Posterior cingulate gyrus (tissue), 11 donors: ENCODE results near the gene NNT.
A peak's percentile ranks its signal among the peaks of the same experiment; 100 is the strongest.
"Not testable (repeated sequence)": the region's sequence is repeated elsewhere in the genome, so short reads cannot be mapped to it uniquely, and the experiment has no call there.

Source experiments
- DNase-seq, 10 donors: peaks; one replicate each; pipeline versions ENCODE4 v3.0.0 to v3.0.0-alpha.2; 2020 to 2021; ENCODE audit warnings: mixed read lengths in 3 of 10
- intact Hi-C: fragments of 100-400 bp; cut with DNase I; formaldehyde crosslinking; loops from one replicate; pipeline ENCODE4 v1.15.1; 2023

Gene NNT

GRCh38 chr5:43659075-43659474 lies 56.1 kb downstream of the NNT start:
- intact Hi-C loops, result no loop called here
- no peak for DNase-seq

GRCh38 chr5:43661102-43661501 lies 58.1 kb downstream of the NNT start:
- intact Hi-C loops, result no loop called here
- peak in 1 of 10 donors; percentile 24 for DNase-seq

- intact Hi-C loops, result no loop called here
Observed at GRCh38 chr5:43663916-43664315, 60.9 kb downstream of the NNT start.

DNA sequence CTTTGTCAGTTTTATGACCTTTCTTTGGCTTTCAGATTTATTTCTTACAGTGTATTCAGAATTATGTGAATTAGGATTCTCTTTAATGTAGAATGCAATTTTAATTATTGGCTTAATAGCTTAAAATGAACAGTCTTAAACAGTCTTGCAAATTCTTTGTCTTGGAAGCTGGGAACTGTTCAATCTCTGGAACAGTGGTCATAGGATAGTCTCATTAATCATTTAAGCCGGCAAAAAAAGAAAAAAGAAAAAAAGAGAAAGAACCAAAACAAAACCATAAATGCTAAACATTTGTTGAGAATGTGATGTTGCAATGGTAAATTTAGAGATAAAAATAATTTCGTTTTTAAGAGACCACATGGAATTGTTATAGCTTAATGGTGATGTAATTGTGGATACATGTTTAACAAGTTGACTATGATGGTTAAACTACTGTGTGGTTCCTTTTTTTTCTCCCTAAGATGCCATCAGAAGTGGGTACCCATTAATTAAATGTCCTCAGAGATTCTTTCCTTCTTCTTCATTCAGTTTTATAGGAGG lies 61.6 kb downstream of the NNT start:
- intact Hi-C loops, result no loop called here
- DNase-seq, result no peak

More at GRCh38 chr5:43663916-43664315, 60.9 kb downstream of the NNT start:
- no peak for DNase-seq

GRCh38 chr5:43665749-43666148 lies 62.8 kb downstream of the NNT start:
- DNase-seq, result peak in 1 of 10 donors; percentile 82
- intact Hi-C loops, result not testable (repeated sequence)

GRCh38 chr5:43666728-43667127 lies 63.7 kb downstream of the NNT start:
- intact Hi-C loops, result not testable (repeated sequence)
- DNase-seq, result peak in 1 of 10 donors; percentile 67

DNA sequence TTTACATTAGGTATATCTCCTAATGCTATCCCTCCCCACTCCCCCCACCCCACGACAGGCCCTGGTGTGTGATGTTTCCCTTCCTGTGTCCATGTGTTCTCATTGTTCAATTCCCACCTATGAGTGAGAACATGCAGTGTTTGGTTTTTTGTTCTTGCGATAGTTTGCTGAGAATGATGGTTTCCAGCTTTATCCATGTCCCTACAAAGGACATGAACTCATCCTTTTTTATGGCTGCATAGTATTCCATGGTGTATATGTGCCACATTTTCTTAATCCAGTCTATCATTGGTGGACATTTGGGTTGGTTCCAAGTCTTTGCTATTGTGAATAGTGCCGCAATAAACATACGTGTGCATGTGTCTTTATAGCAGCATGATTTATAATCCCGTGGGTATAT lies 64.4 kb downstream of the NNT start:
- intact Hi-C loops, DNase-seq: not testable (repeated sequence)

GRCh38 chr5:43674536-43674935 lies 71.6 kb downstream of the NNT start:
- intact Hi-C loops, result no loop called here
- no peak for DNase-seq

DNA sequence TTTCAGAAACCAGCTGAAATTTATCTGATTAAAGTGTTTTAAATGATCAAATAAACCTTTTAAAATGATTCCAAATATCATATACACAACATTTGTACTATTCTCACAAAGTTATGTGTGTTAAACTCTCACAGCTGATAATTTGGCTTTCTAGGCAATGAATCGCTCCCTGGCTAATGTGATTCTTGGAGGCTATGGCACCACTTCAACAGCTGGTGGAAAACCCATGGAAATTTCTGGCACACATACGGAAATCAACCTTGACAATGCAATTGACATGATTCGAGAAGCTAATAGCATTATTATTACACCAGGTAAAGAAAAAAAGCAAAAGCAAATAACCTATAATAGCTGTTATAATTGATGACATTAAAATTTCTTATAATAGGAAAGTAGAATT lies 72.4 kb downstream of the NNT start:
- no peak for DNase-seq
- intact Hi-C loops, result no loop called here

DNA sequence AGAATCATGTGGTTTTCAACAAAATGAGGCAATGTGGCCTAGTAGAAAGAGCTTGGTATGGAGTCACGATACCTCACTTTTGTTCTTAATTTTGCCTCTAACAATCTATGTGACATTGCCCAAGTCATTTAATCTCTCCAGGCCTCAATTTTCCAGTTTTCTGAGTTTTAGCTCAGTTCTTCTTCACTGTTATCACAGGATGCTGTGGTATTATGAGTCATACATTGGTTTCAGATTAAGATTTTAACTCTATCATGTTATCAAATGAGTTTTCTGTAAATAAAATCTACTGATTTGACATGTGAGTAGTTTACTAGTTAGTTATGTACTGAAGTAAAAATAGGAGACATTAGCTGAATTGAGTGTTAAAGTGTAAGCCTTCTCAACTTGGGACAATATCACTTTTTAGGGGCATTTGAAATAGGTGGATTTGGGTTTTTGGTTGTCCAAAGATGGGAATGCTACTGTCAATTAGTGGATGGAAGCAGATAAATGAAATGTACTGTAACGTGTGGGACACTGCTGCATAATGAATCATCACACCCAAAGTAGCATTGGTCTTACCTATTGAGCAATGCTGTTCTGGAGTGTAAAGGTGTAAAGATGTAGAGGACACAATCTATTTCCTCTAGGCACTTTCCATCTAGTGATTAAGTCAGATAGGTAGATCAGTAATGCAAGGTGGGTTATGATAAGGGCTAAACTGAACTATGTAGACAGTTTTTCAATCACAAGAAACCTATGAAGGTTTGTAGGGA lies 73.3 kb downstream of the NNT start:
- intact Hi-C loops, result no loop called here
- no peak for DNase-seq

DNA sequence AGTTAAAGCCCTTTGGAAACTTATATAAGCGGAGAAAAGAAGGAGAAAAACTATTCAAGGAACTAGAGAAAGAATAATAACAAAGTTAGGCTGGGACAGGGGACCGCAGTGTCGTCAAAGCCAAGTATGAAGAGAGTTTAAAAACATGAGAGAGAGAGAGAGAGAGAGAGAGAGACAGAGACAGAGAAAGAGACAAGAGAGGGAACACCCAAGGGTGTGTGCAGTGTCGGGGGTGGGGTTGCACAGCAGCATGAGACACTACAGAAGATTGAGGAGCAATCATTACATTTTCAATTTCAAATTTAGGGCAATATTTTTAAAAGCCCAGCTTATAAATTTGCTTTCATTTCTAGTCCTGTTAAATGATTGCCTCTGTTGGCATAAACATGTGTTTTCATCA lies 74.3 kb downstream of the NNT start:
- intact Hi-C loops, result no loop called here

DNA sequence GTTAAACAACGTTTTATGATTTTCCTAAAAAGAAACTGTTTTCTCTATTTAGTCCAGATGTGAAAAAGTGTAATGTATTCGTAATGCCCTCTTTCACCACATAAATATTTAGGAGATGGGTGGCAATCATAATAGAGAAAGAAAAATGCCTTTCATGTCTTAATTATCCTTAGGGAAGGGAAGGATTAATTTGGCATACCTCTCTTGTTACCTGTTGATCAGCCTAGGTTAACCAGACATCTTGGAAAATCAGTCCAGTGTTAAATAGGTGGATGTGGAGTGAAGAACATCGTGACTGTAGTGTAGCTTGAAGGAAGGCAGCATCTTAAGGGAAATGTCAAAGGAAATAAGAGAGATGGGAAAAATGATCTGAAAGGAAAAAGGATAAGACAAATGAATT lies 76.2 kb downstream of the NNT start:
- no peak for DNase-seq
- intact Hi-C loops, result no loop called here

More for the DNA sequence above, 74.3 kb downstream of the NNT start:
- no peak for DNase-seq

DNA sequence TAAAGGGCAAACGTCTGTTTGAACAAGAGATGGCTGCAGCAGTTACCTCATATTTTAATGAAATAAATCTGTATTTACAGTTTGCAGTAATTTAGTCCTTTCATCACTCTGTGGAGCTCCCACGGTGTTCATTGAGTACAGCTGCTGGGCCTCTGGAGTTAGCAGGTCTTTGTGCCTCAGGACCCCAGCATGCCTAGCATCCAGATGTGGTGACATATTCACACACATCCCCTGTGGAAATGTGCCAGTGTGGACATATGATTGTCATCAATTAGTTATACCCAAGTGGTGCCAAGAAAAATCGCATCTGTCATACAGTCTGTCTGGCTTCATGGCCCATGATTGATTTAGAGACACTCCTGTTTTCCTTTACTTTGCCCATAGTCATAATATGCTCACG lies 77.3 kb downstream of the NNT start:
- intact Hi-C loops, result no loop called here

DNA sequence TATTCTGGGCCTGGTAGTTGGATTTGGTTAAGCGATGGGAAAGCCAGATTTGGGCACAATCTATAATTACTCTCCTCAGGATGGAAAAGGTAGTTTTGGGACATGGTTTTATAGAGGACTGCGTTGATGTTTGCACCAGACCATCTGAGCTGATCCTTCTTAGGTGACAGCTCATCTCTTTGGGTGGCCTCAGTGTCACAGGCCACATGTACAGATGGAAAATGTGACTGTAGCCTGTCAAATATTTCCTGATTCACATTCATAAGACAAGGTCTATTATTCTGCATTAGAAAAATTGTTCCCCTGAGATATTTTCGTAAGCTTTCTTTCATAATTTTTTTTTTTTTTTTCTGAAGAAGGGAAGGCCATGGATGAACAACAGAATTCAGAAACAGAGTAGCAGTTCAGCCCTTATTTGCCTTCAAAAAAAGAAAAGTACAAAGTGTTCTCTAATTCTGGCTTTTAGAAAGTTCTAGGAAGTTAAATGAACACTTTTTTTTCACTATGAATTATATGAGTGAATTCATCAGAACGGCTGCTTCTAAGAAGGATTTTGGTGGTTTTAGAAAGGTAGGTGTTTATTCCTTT lies 81.0 kb downstream of the NNT start:
- DNase-seq, result no peak
- intact Hi-C loops, result no loop called here

More for the DNA sequence above, 77.3 kb downstream of the NNT start:
- no peak for DNase-seq

- intact Hi-C loops, result no loop called here
- no peak for DNase-seq
Observed at GRCh38 chr5:43685252-43685950, 82.4 kb downstream of the NNT start.

DNA sequence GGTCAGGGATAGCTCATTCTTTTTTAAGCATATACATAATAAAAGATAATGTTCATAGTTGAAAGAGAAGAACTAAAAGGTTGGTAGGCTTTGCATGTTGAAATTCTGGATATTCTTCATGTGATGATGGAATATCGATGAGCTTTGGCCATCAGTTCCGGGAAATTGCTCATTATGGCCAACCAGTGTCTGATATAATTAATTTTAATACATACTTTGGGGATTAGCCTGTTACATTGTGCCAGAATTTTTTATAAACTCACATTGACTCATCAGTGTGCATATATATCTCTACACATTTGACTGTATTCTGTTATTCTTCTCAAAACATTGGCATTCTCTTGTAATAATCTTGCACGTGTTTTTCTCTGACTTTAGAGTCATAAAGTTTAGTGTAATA lies 84.3 kb downstream of the NNT start:
- no peak for DNase-seq
- intact Hi-C loops, result no loop called here

DNA sequence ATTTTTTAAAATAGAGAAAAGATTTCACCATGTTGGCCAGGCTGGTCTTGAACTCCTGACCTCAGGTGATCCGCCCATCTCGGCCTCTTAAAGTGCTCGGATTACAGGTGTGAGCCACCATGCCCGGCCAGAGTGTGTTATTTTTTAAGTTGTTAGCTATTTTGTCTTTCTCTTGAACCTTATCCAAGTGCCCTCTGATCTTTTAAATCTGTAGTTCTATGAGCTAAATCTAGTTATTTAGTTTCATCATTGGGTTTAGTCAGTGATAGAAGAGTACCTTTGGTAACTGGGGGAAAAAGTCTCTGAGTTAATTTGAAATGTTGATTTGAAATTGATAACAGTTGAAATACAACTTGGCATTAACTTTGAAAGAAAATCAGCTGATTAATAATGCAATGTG lies 88.3 kb downstream of the NNT start:
- no peak for DNase-seq
- intact Hi-C loops, result no loop called here

- intact Hi-C loops, result no loop called here
- no peak for DNase-seq
Observed at GRCh38 chr5:43691893-43692292, 88.9 kb downstream of the NNT start.

DNA sequence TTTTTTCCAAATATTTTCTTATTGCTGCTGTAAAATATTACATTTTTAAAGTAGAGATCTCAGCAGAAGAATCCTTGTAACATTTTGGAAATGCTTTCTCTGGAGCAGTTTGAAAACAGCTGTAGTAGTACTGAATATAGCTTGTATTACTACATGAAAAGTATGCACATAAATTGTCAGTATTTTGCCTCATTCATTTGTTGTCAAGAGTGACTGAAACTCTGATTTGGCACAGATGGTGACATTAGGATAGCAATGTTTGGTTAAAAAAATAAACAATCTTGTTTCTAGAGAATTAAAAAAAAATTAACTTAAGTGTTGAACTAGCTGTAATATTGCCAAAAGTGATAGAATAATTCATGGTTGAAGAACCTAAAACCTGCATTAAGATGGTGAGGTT lies 90.4 kb downstream of the NNT start:
- no peak for DNase-seq
- intact Hi-C loops, result no loop called here

GRCh38 chr5:43694027-43694426 lies 91.0 kb downstream of the NNT start:
- intact Hi-C loops, result no loop called here
- no peak for DNase-seq

GRCh38 chr5:43696444-43696843 lies 93.5 kb downstream of the NNT start:
- DNase-seq, intact Hi-C loops: not testable (repeated sequence)
